ENCODE data around the gene SLC17A5.
"Not testable (repeated sequence)": the region's sequence is repeated elsewhere in the genome, so short reads cannot be mapped to it uniquely, and the experiment has no call there.

Gene SLC17A5

GRCh38 chr6:73562558-73562957 lies 91.2 kb downstream of the SLC17A5 start:
- Histone ChIP-seq H3K27me3 (ENCODE audit: low read depth, low read length) (no peaks in the 10 kb centered on the region), H3K79me2 (ENCODE audit: low read length) (no peaks in the 10 kb centered on the region), H2AFZ (ENCODE audit: low read depth, low read length) (no peak overlapping the region), H4K20me1 (ENCODE audit: insufficient read depth, low read length) (no peaks in the 10 kb centered on the region), H3K27ac (ENCODE audit: low read length) (no peak overlapping the region), H3K9me3 (ENCODE audit: insufficient read depth, low read length) (no peaks in the 10 kb centered on the region), H3K9ac (ENCODE audit: low read length) (no peak overlapping the region), H3K4me1 (ENCODE audit: low read length) (peaks cover 39% of the 10 kb centered on the region), H3K36me3 (replicated peaks; ENCODE audit: low read depth, low read length) (no peaks in the 10 kb centered on the region), H3K4me3 (ENCODE audit: low read length) (no peak overlapping the region), H3K4me2 (ENCODE audit: low read length) (no peak overlapping the region)
- TF ChIP-seq CTCF (IDR thresholded peaks at IDR 0.05; ENCODE audit: low read depth, low read length) (no peak), EZH2phosphoT487 (IDR thresholded peaks at IDR 0.05; ENCODE audit: low read depth) (no peak)

GRCh38 chr6:73560853-73561407 lies 92.9 kb downstream of the SLC17A5 start:
- Histone ChIP-seq H3K9ac (ENCODE audit: low read length) (peak overlapping the region; percentile 46; the same call in 1 of the 2 replicates), H4K20me1 (ENCODE audit: insufficient read depth, low read length) (no peaks in the 10 kb centered on the region), H3K27me3 (ENCODE audit: low read depth, low read length) (no peaks in the 10 kb centered on the region), H3K79me2 (ENCODE audit: low read length) (no peaks in the 10 kb centered on the region), H3K4me1 (ENCODE audit: low read length) (peaks cover 39% of the 10 kb centered on the region), H3K4me2 (ENCODE audit: low read length) (peak overlapping the region; percentile 70), H3K4me3 (ENCODE audit: low read length) (peak overlapping the region; percentile 43), H3K9me3 (ENCODE audit: insufficient read depth, low read length) (no peaks in the 10 kb centered on the region), H3K36me3 (replicated peaks; ENCODE audit: low read depth, low read length) (no peaks in the 10 kb centered on the region), H3K27ac (ENCODE audit: low read length) (peak overlapping the region; percentile 78), H2AFZ (ENCODE audit: low read depth, low read length) (peak overlapping the region; percentile 44; the same call in 1 of the 2 replicates)
- TF ChIP-seq EZH2phosphoT487 (IDR thresholded peaks at IDR 0.05; ENCODE audit: low read depth) (no peak), CTCF (IDR thresholded peaks at IDR 0.05; ENCODE audit: low read depth, low read length) (no peak)

- peak overlapping the region; percentile 44; the same call in 1 of the 2 replicates for H2AFZ ChIP-seq (ENCODE audit: low read depth, low read length)
Observed at GRCh38 chr6:73560182-73560732, 93.5 kb downstream of the SLC17A5 start.

GRCh38 chr6:73559399-73559794 lies 94.4 kb downstream of the SLC17A5 start:
- peak overlapping the region; percentile 6; the same call in 1 of the 2 replicates for H3K4me2 ChIP-seq (ENCODE audit: low read length)
- H3K36me3 ChIP-seq (replicated peaks; ENCODE audit: low read depth, low read length); H2AFZ ChIP-seq (ENCODE audit: low read depth, low read length): not testable (repeated sequence)

More at GRCh38 chr6:73560182-73560732, 93.5 kb downstream of the SLC17A5 start:
- peak overlapping the region; percentile 43 for H3K4me3 ChIP-seq (ENCODE audit: low read length)
- TF ChIP-seq CTCF (IDR thresholded peaks at IDR 0.05; ENCODE audit: low read depth, low read length) = no peak
- no peak for TF ChIP-seq EZH2phosphoT487 (IDR thresholded peaks at IDR 0.05; ENCODE audit: low read depth)
- H3K9me3 ChIP-seq (ENCODE audit: insufficient read depth, low read length) = no peaks in the 10 kb centered on the region
- H3K36me3 ChIP-seq (replicated peaks; ENCODE audit: low read depth, low read length) = no peaks in the 10 kb centered on the region
- no peaks in the 10 kb centered on the region for H3K27me3 ChIP-seq (ENCODE audit: low read depth, low read length)
- peak overlapping the region; percentile 46; the same call in 1 of the 2 replicates for H3K9ac ChIP-seq (ENCODE audit: low read length)
- H3K4me2 ChIP-seq (ENCODE audit: low read length) = peak overlapping the region; percentile 70
- no peaks in the 10 kb centered on the region for H4K20me1 ChIP-seq (ENCODE audit: insufficient read depth, low read length)
- no peaks in the 10 kb centered on the region for H3K79me2 ChIP-seq (ENCODE audit: low read length)
- peak overlapping the region; percentile 78 for H3K27ac ChIP-seq (ENCODE audit: low read length)
- H3K4me1 ChIP-seq (ENCODE audit: low read length) = peaks cover 39% of the 10 kb centered on the region

More at GRCh38 chr6:73559399-73559794, 94.4 kb downstream of the SLC17A5 start:
- H3K27me3 ChIP-seq (ENCODE audit: low read depth, low read length); H3K79me2 ChIP-seq (ENCODE audit: low read length); H3K9ac ChIP-seq (ENCODE audit: low read length); H3K27ac ChIP-seq (ENCODE audit: low read length); H3K4me3 ChIP-seq (ENCODE audit: low read length); H3K9me3 ChIP-seq (ENCODE audit: insufficient read depth, low read length); H4K20me1 ChIP-seq (ENCODE audit: insufficient read depth, low read length): not testable (repeated sequence)
- peaks cover 39% of the 10 kb centered on the region for H3K4me1 ChIP-seq (ENCODE audit: low read length)
